ENCODE data around the gene KRCC1. TPM values are rescaled to one million over a fixed set of nuclear protein-coding genes. Genes with fewer than 3 reads are reported as not detected.
A peak's percentile ranks its signal among the peaks of the same experiment; 100 is the strongest.

KRCC1 gene
- total and polyA plus RNA-seq, 7 donors, result 10.8 to 44.4 (median 20.1) TPM

DNA sequence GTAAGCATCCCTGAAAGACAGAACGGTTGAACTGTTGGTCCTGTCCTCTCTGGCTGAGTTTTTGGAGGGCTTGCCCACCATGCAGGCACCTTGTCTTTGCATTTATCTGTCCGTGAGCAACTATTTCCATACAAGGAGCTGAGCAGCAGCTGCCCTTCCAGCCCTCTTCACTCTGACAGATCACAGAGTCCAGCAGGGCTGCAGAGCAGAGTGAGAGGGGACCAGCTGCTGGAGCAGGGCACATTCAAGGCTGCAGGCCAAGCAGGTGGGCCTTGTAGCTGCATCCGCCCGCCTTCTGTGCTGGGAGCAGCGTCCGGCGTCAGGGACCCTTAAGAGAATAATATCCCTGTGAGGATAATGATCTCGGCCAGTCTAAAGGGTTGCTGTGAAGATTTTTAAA lies 21.5 kb upstream of the KRCC1 start:
- WGBS, 3 donors, result 32 to 42% (median 34%) methylated on average over 8 of the region's 8 CpGs
- ATAC-seq, result peak; percentile 65 to 77 (median 74)
- Histone ChIP-seq H3K9me3 (no peaks in the 10 kb centered on the region), H3K4me1 (peaks cover 48% of the 10 kb centered on the region), H3K27me3 (ENCODE audit: insufficient read depth in 3 of 3, low read length in 2 of 3) (no peaks in the 10 kb centered on the region), H3K36me3 (ENCODE audit: insufficient read depth in 1 of 2, low read depth in 1 of 2) (no peaks in the 10 kb centered on the region), H3K4me3 (no peak overlapping the region), H3K27ac (peak overlapping the region; percentile 70)
- intact Hi-C loops (cut with DNase I), result no loop called here
- TF ChIP-seq, protein P1, sequence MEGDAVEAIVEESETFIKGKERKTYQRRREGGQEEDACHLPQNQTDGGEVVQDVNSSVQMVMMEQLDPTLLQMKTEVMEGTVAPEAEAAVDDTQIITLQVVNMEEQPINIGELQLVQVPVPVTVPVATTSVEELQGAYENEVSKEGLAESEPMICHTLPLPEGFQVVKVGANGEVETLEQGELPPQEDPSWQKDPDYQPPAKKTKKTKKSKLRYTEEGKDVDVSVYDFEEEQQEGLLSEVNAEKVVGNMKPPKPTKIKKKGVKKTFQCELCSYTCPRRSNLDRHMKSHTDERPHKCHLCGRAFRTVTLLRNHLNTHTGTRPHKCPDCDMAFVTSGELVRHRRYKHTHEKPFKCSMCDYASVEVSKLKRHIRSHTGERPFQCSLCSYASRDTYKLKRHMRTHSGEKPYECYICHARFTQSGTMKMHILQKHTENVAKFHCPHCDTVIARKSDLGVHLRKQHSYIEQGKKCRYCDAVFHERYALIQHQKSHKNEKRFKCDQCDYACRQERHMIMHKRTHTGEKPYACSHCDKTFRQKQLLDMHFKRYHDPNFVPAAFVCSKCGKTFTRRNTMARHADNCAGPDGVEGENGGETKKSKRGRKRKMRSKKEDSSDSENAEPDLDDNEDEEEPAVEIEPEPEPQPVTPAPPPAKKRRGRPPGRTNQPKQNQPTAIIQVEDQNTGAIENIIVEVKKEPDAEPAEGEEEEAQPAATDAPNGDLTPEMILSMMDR (IDR thresholded peaks at IDR 0.05), result no peak
- DNase-seq, result no peak

DNA sequence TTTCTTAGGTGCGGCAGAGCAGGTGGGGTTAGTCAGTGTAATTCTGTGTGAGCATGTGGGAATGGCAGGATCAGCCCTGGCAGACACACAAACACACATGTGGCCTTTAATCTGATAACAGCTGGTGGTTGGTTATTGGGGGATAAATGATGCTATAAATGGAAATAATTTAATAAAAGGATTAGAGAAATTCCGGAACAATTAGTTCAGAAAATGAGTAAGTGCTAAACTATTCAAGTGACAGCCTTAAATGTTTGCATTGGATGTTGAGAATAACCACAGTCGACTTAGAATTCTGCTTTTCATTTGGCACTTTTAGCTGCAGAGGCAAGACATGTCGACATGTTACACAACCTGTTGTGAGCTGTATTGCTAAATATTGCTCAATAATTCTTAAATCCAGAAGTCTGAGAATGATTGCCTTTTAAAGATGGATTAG lies 19.3 kb upstream of the KRCC1 start:
- intact Hi-C loops (cut with DNase I), result no loop called here
- no peak overlapping the region for H3K4me3 ChIP-seq
- no peaks in the 10 kb centered on the region for H3K27me3 ChIP-seq (ENCODE audit: insufficient read depth in 3 of 3, low read length in 2 of 3)
- no peaks in the 10 kb centered on the region for H3K36me3 ChIP-seq (ENCODE audit: insufficient read depth in 1 of 2, low read depth in 1 of 2)
- H3K27ac ChIP-seq, result peak overlapping the region; percentile 70
- TF ChIP-seq, protein P1 (IDR thresholded peaks at IDR 0.05), result no peak
- H3K4me1 ChIP-seq, result peaks cover 42% of the 10 kb centered on the region
- 25 to 52% (median 27%) methylated on average over 4 of the region's 4 CpGs for WGBS, 3 donors
- H3K9me3 ChIP-seq, result no peaks in the 10 kb centered on the region
- ATAC-seq (no peak), DNase-seq (no peak)

DNA sequence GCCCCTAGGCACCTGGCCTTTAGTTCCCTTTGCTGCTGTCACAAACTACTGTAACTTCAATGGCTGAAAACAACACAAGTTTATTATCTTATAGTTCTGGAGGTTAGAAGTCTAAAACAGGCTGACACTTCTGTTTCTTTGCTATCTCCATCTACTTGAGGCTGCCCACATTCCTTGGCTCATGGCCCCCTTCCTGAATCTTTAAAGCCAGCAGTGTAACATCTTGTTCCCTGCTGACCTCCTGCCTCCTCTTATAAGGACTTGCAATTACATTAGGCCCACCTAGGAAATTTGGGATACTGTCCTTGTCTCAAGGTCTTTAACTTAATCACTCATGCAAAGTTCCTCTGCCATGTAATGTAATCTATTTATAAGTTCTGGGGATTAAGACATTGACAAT lies 18.6 kb upstream of the KRCC1 start:
- intact Hi-C loops (cut with DNase I), result no loop called here
- Histone ChIP-seq H3K9me3 (no peaks in the 10 kb centered on the region), H3K4me3 (no peak overlapping the region), H3K27me3 (ENCODE audit: insufficient read depth in 3 of 3, low read length in 2 of 3) (no peaks in the 10 kb centered on the region), H3K36me3 (ENCODE audit: insufficient read depth in 1 of 2, low read depth in 1 of 2) (no peaks in the 10 kb centered on the region), H3K27ac (peak overlapping the region; percentile 70), H3K4me1 (peaks cover 38% of the 10 kb centered on the region)
- TF ChIP-seq, protein P1 (IDR thresholded peaks at IDR 0.05), result no peak
- ATAC-seq (no peak), DNase-seq (no peak)

DNA sequence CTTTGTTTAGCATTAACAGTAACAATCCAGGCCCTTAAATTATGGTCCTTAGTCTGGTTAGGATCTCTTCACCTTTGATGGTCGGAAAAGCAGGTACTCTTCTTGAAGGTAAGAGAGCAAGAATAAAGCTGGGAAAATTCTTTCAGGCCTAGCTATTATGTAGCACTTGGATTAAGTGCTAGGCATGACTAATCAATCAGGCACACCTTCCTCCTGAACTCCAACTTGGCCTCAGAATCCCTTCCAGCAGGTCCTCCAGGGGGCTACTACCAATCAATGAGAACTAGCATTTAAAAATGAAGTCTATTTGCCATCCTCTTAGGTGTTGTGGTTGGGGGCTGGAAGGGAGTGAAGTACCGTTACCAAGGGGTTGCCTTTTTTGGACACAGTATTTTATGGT lies 15.8 kb upstream of the KRCC1 start:
- ATAC-seq (no peak), DNase-seq (no peak)
- Histone ChIP-seq H3K9me3 (no peaks in the 10 kb centered on the region), H3K4me1 (peaks cover 29% of the 10 kb centered on the region), H3K4me3 (peak overlapping the region; percentile 72), H3K27ac (peak overlapping the region; percentile 95), H3K27me3 (ENCODE audit: insufficient read depth in 3 of 3, low read length in 2 of 3) (no peaks in the 10 kb centered on the region), H3K36me3 (ENCODE audit: insufficient read depth in 1 of 2, low read depth in 1 of 2) (no peaks in the 10 kb centered on the region)
- intact Hi-C loops (cut with DNase I), result no loop called here
- WGBS, 3 donors, result 50 to 76% (median 62%) methylated on average over 2 of the region's 2 CpGs
- TF ChIP-seq, protein P1 (IDR thresholded peaks at IDR 0.05), result no peak

DNA sequence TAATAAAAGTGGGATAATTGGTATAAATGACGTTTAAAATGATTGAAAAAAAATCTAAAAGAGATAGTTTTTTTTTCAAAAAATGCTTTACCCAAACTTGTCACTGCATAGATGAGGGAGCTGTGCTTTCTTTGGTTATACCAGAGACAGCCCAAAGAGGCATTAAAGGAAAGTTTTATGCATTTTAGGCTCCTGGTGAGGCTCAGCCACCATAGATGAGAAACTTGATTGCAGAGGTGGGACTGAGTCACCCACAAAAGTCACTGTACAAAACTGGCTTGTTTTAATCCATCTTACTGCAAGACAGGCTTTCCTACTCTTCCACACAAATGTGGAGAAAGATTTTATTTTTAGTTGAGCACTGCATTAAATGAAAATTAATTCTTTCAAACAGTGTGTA lies 14.5 kb upstream of the KRCC1 start:
- Histone ChIP-seq H3K9me3 (no peaks in the 10 kb centered on the region), H3K27me3 (ENCODE audit: insufficient read depth in 3 of 3, low read length in 2 of 3) (no peaks in the 10 kb centered on the region), H3K4me3 (peak overlapping the region; percentile 72), H3K4me1 (peaks cover 23% of the 10 kb centered on the region), H3K36me3 (ENCODE audit: insufficient read depth in 1 of 2, low read depth in 1 of 2) (no peaks in the 10 kb centered on the region), H3K27ac (peak overlapping the region; percentile 95)
- no peak for DNase-seq
- TF ChIP-seq, protein P1 (IDR thresholded peaks at IDR 0.05), result no peak
- ATAC-seq, result peak in 1 of 4 donors; percentile 27
- intact Hi-C loops (cut with DNase I), result no loop called here
- 41 to 65% (median 46%) methylated on average over 1 of the region's 1 CpG for WGBS, 3 donors
